ENCODE data around the gene ZNF680. TPM values are rescaled to one million over a fixed set of nuclear protein-coding genes. Genes with fewer than 3 reads are reported as not detected.

The ZNF680 gene
- total RNA-seq, 2 experiments from 2014 or later, result 48.4 to 62.6 TPM

DNA sequence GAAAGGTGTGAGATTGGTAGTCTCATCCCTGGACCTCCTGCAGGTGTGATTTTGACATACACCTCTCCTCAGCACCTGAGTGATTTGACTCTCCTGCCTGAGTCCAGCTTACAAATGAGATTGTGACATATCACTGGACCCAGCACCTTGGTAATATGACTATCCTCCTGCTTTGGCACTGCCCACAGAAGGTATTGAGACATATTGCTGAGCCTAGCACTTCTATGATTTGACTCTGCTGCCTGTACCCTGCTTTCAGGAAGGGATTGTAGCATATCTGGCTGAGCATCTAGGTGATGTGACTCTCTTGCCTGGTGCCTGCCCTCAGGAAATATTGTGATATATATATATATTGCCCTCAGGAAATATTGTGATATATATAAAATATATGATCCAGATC is 43.5 kb upstream of the ZNF680 start:
- no peak for DNase-seq (ENCODE audit: low spot score)
- TF ChIP-seq, protein P1, sequence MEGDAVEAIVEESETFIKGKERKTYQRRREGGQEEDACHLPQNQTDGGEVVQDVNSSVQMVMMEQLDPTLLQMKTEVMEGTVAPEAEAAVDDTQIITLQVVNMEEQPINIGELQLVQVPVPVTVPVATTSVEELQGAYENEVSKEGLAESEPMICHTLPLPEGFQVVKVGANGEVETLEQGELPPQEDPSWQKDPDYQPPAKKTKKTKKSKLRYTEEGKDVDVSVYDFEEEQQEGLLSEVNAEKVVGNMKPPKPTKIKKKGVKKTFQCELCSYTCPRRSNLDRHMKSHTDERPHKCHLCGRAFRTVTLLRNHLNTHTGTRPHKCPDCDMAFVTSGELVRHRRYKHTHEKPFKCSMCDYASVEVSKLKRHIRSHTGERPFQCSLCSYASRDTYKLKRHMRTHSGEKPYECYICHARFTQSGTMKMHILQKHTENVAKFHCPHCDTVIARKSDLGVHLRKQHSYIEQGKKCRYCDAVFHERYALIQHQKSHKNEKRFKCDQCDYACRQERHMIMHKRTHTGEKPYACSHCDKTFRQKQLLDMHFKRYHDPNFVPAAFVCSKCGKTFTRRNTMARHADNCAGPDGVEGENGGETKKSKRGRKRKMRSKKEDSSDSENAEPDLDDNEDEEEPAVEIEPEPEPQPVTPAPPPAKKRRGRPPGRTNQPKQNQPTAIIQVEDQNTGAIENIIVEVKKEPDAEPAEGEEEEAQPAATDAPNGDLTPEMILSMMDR (conservative IDR thresholded peaks at IDR 0.05; ENCODE audit: low read length), result no peak
- TF ChIP-seq EZH2phosphoT487 (IDR thresholded peaks at IDR 0.05; ENCODE audit: borderline replicate concordance, low read depth, low read length), result no peak

DNA sequence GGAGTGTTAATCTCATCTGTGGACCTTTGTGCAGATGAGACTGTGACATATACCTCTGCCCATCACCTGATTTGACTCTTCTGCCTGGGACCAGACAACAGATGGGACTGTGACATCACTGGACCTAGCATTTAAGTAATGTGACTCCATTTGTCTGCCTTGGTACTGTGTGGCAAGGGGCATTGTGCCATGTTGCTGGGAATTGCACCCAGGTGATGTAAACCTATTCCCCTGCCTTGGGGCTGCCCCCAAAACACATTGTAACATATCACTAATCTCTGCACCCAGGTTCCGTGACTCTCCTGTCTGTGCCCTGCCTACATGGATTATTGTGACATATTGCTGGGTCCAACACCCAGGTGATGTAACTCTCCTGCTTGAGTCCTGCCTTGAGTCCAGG is 40.4 kb upstream of the ZNF680 start:
- ChIA-PET CTCF (ENCODE audit: unreplicated experiment) (no interaction called here), POLR2A (no interaction called here)
- intact Hi-C loops (cut with micrococcal nuclease; ENCODE audit: unreplicated experiment), result no loop called here
- TF ChIP-seq EZH2phosphoT487 (IDR thresholded peaks at IDR 0.05; ENCODE audit: borderline replicate concordance, low read depth, low read length), result no peak
- TF ChIP-seq, protein P1 (conservative IDR thresholded peaks at IDR 0.05; ENCODE audit: low read length), result no peak
- Histone ChIP-seq H3K79me2 (ENCODE audit: insufficient read depth, low read depth, low read length) (no peaks in the 10 kb centered on the region), H3K4me3 (ENCODE audit: low read depth, low read length, poor library complexity, severe bottlenecking) (no peak overlapping the region), H3K4me2 (ENCODE audit: low read length) (no peak overlapping the region), H3K9me3 (ENCODE audit: low read length) (no peaks in the 10 kb centered on the region), H2AFZ (ENCODE audit: low read length) (no peak overlapping the region), H4K20me1 (ENCODE audit: insufficient read depth, low read length) (no peaks in the 10 kb centered on the region), H3K9me2 (ENCODE audit: insufficient read depth, low read length) (no peaks in the 10 kb centered on the region), H3K4me1 (ENCODE audit: insufficient read depth, low read length, poor library complexity, severe bottlenecking) (no peaks in the 10 kb centered on the region), H3K36me3 (ENCODE audit: insufficient read depth, low read length) (no peaks in the 10 kb centered on the region), H3K27ac (ENCODE audit: low read depth, low read length, poor library complexity, severe bottlenecking) (no peak overlapping the region)
- BruUV-seq (replicated peaks), result no TSS peak
- DNase-seq (ENCODE audit: low spot score), result no peak

More for the DNA sequence above, 43.5 kb upstream of the ZNF680 start:
- Histone ChIP-seq H3K4me2 (ENCODE audit: low read length) (no peak overlapping the region), H3K27ac (ENCODE audit: low read depth, low read length, poor library complexity, severe bottlenecking) (no peak overlapping the region), H3K9me2 (ENCODE audit: insufficient read depth, low read length) (no peaks in the 10 kb centered on the region), H2AFZ (ENCODE audit: low read length) (no peak overlapping the region), H4K20me1 (ENCODE audit: insufficient read depth, low read length) (no peaks in the 10 kb centered on the region), H3K79me2 (ENCODE audit: insufficient read depth, low read depth, low read length) (no peaks in the 10 kb centered on the region), H3K36me3 (ENCODE audit: insufficient read depth, low read length) (no peaks in the 10 kb centered on the region), H3K9me3 (ENCODE audit: low read length) (no peaks in the 10 kb centered on the region), H3K4me1 (ENCODE audit: insufficient read depth, low read length, poor library complexity, severe bottlenecking) (no peaks in the 10 kb centered on the region), H3K4me3 (ENCODE audit: low read depth, low read length, poor library complexity, severe bottlenecking) (no peak overlapping the region)
- BruUV-seq (replicated peaks), result no TSS peak
- POLR2A ChIA-PET, result interaction anchor here (0.7 kb wide), 1 partner anchor 1540 kb away, joined by 3 read pairs; no protein-coding TSS in a partner anchor
- CTCF ChIA-PET (ENCODE audit: unreplicated experiment), result no interaction called here
- intact Hi-C loops (cut with micrococcal nuclease; ENCODE audit: unreplicated experiment), result no loop called here

DNA sequence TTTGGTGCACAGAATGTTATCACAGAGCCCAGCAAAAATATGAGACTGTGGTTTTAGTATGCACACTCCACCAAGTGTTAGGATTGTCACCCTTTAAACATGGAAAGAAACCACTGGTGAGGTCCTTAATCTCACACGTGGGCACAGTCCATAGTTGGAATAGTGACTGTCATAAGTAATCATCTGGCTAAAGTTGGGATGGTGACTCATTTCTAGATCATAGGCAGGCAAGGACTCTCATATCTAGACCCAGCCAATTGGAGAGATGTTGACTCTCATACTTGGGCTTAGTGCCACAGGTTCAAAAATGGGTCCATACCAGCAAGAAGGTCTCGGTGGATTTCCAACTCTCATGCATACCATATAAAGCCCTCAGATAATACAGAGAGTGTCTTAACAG is 39.6 kb upstream of the ZNF680 start:
- Histone ChIP-seq H3K9me3 (ENCODE audit: low read length) (no peaks in the 10 kb centered on the region), H3K27ac (ENCODE audit: low read depth, low read length, poor library complexity, severe bottlenecking) (no peak overlapping the region), H3K36me3 (ENCODE audit: insufficient read depth, low read length) (no peaks in the 10 kb centered on the region), H3K79me2 (ENCODE audit: insufficient read depth, low read depth, low read length) (no peaks in the 10 kb centered on the region), H3K9me2 (ENCODE audit: insufficient read depth, low read length) (no peaks in the 10 kb centered on the region), H3K4me3 (ENCODE audit: low read depth, low read length, poor library complexity, severe bottlenecking) (no peak overlapping the region), H3K4me2 (ENCODE audit: low read length) (no peak overlapping the region), H3K4me1 (ENCODE audit: insufficient read depth, low read length, poor library complexity, severe bottlenecking) (no peaks in the 10 kb centered on the region), H4K20me1 (ENCODE audit: insufficient read depth, low read length) (no peaks in the 10 kb centered on the region), H2AFZ (ENCODE audit: low read length) (no peak overlapping the region)
- intact Hi-C loops (cut with micrococcal nuclease; ENCODE audit: unreplicated experiment), result no loop called here
- CTCF ChIA-PET (ENCODE audit: unreplicated experiment), result no interaction called here
- no peak for DNase-seq (ENCODE audit: low spot score)
- POLR2A ChIA-PET, result no interaction called here
- BruUV-seq (replicated peaks), result no TSS peak
- TF ChIP-seq, protein P1 (conservative IDR thresholded peaks at IDR 0.05; ENCODE audit: low read length), result no peak
- no peak for TF ChIP-seq EZH2phosphoT487 (IDR thresholded peaks at IDR 0.05; ENCODE audit: borderline replicate concordance, low read depth, low read length)
